Neural cell (in vitro differentiated cells): Measurements from ENCODE around the gene SV2C. TPM values are rescaled to one million over a fixed set of nuclear protein-coding genes. Genes with fewer than 3 reads are reported as not detected.

Experiments used
- H2AFZ ChIP-seq: fragments of 200-600, 300-800 bp; sonication (generic), shearing (Covaris generic); 2 replicates; pipeline ENCODE4 v1.6.0; 2014; ENCODE audit warnings: low read depth, mild to moderate bottlenecking, antibody characterized with exemption, low read length, moderate library complexity
- H3F3A ChIP-seq: fragments of 200-600 bp; shearing (Covaris generic); 2 replicates; pipeline ENCODE4 v1.6.1; 2016; ENCODE audit warnings: mild to moderate bottlenecking, moderate library complexity, mixed read lengths, antibody characterized with exemption, low read length; ENCODE audit not compliant: insufficient read depth, poor library complexity, severe bottlenecking
- H3K27ac ChIP-seq: fragments of 200-600, 300-800 bp; sonication (generic), shearing (Covaris generic); 2 replicates; pipeline ENCODE4 v1.5.1; 2014; ENCODE audit warnings: mild to moderate bottlenecking, low read length, moderate library complexity
- H3K27me3 ChIP-seq: fragments of 300-800, 200-600 bp; sonication (generic), shearing (Covaris generic); 2 replicates; pipeline ENCODE4 v1.6.0; 2014; ENCODE audit warnings: mild to moderate bottlenecking, low read depth, low read length, moderate library complexity; ENCODE audit not compliant: insufficient read depth
- H3K36me3 ChIP-seq: fragments of 300-800, 200-600 bp; sonication (generic), shearing (Covaris generic); 2 replicates; pipeline ENCODE4 v1.5.1; 2014; ENCODE audit warnings: mild to moderate bottlenecking, antibody characterized with exemption, low read length, moderate library complexity; ENCODE audit not compliant: insufficient read depth
- H3K4me2 ChIP-seq: fragments of 300-800, 200-600 bp; sonication (generic), shearing (Covaris generic); 2 replicates; pipeline ENCODE4 v1.6.0; 2014; ENCODE audit warnings: mild to moderate bottlenecking, low read length
- H3K4me3 ChIP-seq: fragments of 300-800, 200-600 bp; sonication (generic), shearing (Covaris generic); 2 replicates; pipeline ENCODE4 v1.5.1; 2014; ENCODE audit warnings: mild to moderate bottlenecking, low read length, moderate library complexity
- H3K79me2 ChIP-seq: fragments of 200-600 bp; shearing (Covaris generic); replicated peaks from 2 replicates; pipeline ENCODE4 v1.6.0; 2014; ENCODE audit warnings: mild to moderate bottlenecking, low read length, moderate library complexity; ENCODE audit not compliant: insufficient read depth
- H3K9ac ChIP-seq: fragments of 300-800, 200-600 bp; sonication (generic), shearing (Covaris generic); 2 replicates; pipeline ENCODE4 v1.6.1; 2016; ENCODE audit warnings: mild to moderate bottlenecking, low read length, mixed read lengths
- H3K9me2 ChIP-seq: fragments of 200-600 bp; shearing (Covaris generic); 2 replicates; pipeline ENCODE4 v1.6.1; 2016; ENCODE audit warnings: mild to moderate bottlenecking, low read length, mixed read lengths; ENCODE audit not compliant: insufficient read depth
- H3K9me3 ChIP-seq: fragments of 200-600, 300-800 bp; sonication (generic), shearing (Covaris generic); 2 replicates; pipeline ENCODE4 v1.6.1; 2016; ENCODE audit warnings: mild to moderate bottlenecking, mixed run types, low read length, moderate library complexity, mixed read lengths
- H4K20me1 ChIP-seq: fragments of 200-600 bp; shearing (Covaris generic); 2 replicates; pipeline ENCODE4 v1.6.1; 2016; ENCODE audit warnings: mild to moderate bottlenecking, mixed run types; ENCODE audit not compliant: insufficient read depth
- CTCF ChIP-seq: fragments of 450-650 bp; IDR thresholded peaks from 2 replicates; pipeline ENCODE4 v1.5.1; 2014; ENCODE audit warnings: antibody characterized with exemption, mild to moderate bottlenecking, moderate library complexity; ENCODE audit not compliant: poor library complexity, severe bottlenecking
- EP300 ChIP-seq: fragments of 450-650 bp; conservative IDR thresholded peaks from 2 replicates; pipeline ENCODE4 v1.6.1; 2014; ENCODE audit warnings: antibody characterized with exemption, mild to moderate bottlenecking, moderate library complexity; ENCODE audit not compliant: poor library complexity, severe bottlenecking
- EZH2 ChIP-seq: fragments of 200-600, 300-800 bp; shearing (Covaris generic), sonication (generic); IDR thresholded peaks from 2 replicates; pipeline ENCODE4 v1.6.1; 2014; ENCODE audit warnings: antibody characterized with exemption, low read length, borderline replicate concordance, mild to moderate bottlenecking; ENCODE audit not compliant: insufficient read depth, poor library complexity, severe bottlenecking
- MXI1 ChIP-seq: fragments of 450-650 bp; conservative IDR thresholded peaks from 2 replicates; pipeline ENCODE4 v1.6.1; 2014; ENCODE audit warnings: antibody characterized with exemption, mild to moderate bottlenecking; ENCODE audit not compliant: poor library complexity, severe bottlenecking
- POLR2AphosphoS5 ChIP-seq: IDR thresholded peaks from 2 replicates; pipeline ENCODE4 v1.6.1; 2012
- RAD21 ChIP-seq: fragments of 450-650 bp; conservative IDR thresholded peaks from 2 replicates; pipeline ENCODE4 v1.6.1; 2014; ENCODE audit warnings: antibody characterized with exemption, mild to moderate bottlenecking, moderate library complexity
- REST ChIP-seq: IDR thresholded peaks from 2 replicates; pipeline ENCODE4 v1.6.1; 2012; ENCODE audit warnings: borderline replicate concordance
- SMC3 ChIP-seq: fragments of 450-650 bp; conservative IDR thresholded peaks from 2 replicates; pipeline ENCODE4 v1.6.1; 2014; ENCODE audit warnings: antibody characterized with exemption, mild to moderate bottlenecking, moderate library complexity; ENCODE audit not compliant: poor library complexity
- TAF1 ChIP-seq: IDR thresholded peaks from 2 replicates; pipeline ENCODE4 v1.6.1; 2012; ENCODE audit warnings: low read depth
- polyA plus RNA-seq: library from polyadenylated mRNA; depleted of rRNA; stranded (reverse); fragments of >200 nt; gene quantifications from 2 replicates; pipeline ENCODE4 v1.2.3, GENCODE V29; 2014

Gene SV2C
- polyA plus RNA-seq, 1 donor from 2014 or later: 0.45 TPM

DNA sequence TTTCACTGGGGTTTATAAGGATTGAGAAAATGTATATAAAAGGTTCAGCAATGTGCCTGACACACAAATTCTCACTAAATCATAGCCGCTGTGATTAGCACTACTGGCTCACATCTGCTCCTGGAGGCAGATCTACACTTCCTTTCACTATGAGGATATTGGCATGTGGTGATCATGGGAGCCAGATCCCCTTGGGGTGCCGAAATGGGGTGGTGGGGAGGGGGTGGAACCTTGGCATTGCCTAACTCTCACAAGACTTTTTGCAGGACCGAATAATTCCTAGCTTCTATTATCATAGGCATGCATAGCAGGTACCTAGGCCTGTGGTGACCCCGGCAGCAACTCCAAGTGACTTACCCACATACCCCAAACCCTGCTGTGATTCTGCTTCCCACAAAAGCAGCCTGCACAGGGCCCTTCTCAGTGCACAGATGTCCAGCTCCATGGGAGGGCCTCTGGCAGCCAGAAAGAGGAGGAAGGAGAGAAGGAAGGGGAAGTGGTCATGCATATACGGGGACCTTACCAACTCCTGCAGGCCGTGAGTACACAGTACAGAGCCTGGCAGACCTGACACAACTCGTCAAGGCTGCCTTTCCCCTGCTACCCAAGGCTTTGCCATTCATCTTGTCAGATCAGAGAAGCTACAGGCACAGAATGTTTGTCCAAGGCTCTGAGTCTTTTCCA is 258.6 kb downstream of the SV2C start:
- H3K27me3 ChIP-seq: no peaks in the 10 kb centered on the region
- no peaks in the 10 kb centered on the region for H3K9me3 ChIP-seq
- H3F3A ChIP-seq: no peaks in the 10 kb centered on the region
- no peak overlapping the region for H3K4me3 ChIP-seq
- no peak for TF ChIP-seq POLR2AphosphoS5
- TF ChIP-seq MXI1: no peak
- TF ChIP-seq SMC3: no peak
- no peak for TF ChIP-seq RAD21
- TF ChIP-seq EP300: no peak
- no peak for TF ChIP-seq CTCF
- TF ChIP-seq REST: no peak
- no peak for TF ChIP-seq EZH2
- no peak for TF ChIP-seq TAF1
- H3K9me2 ChIP-seq: no peaks in the 10 kb centered on the region
- no peaks in the 10 kb centered on the region for H3K36me3 ChIP-seq
- no peak overlapping the region for H2AFZ ChIP-seq
- no peaks in the 10 kb centered on the region for H3K79me2 ChIP-seq
- no peak overlapping the region for H3K9ac ChIP-seq
- no peaks in the 10 kb centered on the region for H4K20me1 ChIP-seq
- H3K27ac ChIP-seq: no peak overlapping the region
- no peak overlapping the region for H3K4me2 ChIP-seq

DNA sequence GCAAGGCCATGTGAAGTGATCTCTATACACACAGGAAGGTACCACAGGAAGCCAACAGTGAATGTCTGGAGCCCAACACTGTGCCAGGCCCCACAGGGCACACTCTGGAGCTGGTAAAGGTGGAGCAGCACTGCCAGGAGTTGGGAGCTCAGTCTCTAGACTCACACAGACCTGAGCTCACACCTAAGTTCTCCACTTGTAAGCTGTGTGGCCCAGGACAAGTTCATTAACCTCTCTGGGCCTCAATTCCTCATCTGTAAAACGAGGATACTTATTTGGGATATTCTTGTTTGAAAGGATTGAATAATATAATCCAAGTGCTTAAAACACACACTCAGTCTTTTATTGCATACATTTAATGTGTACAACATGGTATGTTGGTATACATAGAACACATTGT is 259.3 kb downstream of the SV2C start:
- Histone ChIP-seq H3K36me3 (no peaks in the 10 kb centered on the region), H3K4me3 (no peak overlapping the region), H3K9me3 (no peaks in the 10 kb centered on the region), H2AFZ (no peak overlapping the region), H3K4me2 (no peak overlapping the region), H3K9me2 (no peaks in the 10 kb centered on the region), H3F3A (no peaks in the 10 kb centered on the region), H4K20me1 (no peaks in the 10 kb centered on the region), H3K27me3 (no peaks in the 10 kb centered on the region), H3K27ac (no peak overlapping the region), H3K79me2 (no peaks in the 10 kb centered on the region), H3K9ac (no peak overlapping the region)
- TF ChIP-seq MXI1 (no peak), REST (no peak), EP300 (no peak), POLR2AphosphoS5 (no peak), EZH2 (no peak), CTCF (no peak), SMC3 (no peak), RAD21 (no peak), TAF1 (no peak)
